PC-9 (cell line): ENCODE measurements around the gene HSDL1.

ENCODE experiments used
- EZH2 ChIP-seq: fragments of 200-600 bp; sonication (generic); IDR thresholded peaks from 2 replicates; pipeline ENCODE4 v1.8.0; 2017; ENCODE audit warnings: antibody characterized with exemption, low read depth
- TF ChIP-seq, protein P1 (sequence below): fragments of 200-600 bp; sonication (generic); conservative IDR thresholded peaks from 2 replicates; pipeline ENCODE4 v1.6.1; 2017; ENCODE audit warnings: mixed run types, antibody characterized with exemption, mild to moderate bottlenecking, moderate library complexity

- TF ChIP-seq, protein P1, sequence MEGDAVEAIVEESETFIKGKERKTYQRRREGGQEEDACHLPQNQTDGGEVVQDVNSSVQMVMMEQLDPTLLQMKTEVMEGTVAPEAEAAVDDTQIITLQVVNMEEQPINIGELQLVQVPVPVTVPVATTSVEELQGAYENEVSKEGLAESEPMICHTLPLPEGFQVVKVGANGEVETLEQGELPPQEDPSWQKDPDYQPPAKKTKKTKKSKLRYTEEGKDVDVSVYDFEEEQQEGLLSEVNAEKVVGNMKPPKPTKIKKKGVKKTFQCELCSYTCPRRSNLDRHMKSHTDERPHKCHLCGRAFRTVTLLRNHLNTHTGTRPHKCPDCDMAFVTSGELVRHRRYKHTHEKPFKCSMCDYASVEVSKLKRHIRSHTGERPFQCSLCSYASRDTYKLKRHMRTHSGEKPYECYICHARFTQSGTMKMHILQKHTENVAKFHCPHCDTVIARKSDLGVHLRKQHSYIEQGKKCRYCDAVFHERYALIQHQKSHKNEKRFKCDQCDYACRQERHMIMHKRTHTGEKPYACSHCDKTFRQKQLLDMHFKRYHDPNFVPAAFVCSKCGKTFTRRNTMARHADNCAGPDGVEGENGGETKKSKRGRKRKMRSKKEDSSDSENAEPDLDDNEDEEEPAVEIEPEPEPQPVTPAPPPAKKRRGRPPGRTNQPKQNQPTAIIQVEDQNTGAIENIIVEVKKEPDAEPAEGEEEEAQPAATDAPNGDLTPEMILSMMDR, result no peak
- TF ChIP-seq EZH2, result no peak
Measured at GRCh38 chr16:84184775-84185174, 39.8 kb upstream of the HSDL1 start.
